Measurements from ENCODE around the gene INSC.

Gene INSC

DNA sequence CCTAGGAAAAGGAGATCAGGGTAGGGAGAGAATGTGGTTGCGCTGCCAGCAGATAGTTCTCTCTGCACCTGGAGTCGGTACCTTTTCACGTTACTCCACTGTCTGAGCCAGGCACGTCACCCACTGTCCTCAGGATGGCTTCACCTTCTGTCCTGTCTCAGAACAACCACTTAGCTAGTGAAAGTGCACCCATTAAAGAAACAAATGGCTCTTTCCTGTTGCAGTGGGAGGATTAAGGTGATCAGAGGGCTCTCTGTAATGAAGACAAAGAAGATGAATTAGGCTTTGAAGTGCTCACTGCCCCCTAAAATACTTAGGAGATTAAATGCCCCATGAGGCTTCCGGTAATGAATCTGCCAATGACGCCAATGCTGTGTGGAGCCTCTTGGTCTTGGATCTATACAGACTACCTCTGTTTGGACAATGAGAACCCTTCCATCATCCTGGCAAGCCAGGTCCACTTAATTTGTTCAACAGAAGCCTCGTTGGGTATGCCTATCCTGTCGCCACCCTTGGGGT is 113.7 kb downstream of the INSC start:
- TF ChIP-seq, protein P1, sequence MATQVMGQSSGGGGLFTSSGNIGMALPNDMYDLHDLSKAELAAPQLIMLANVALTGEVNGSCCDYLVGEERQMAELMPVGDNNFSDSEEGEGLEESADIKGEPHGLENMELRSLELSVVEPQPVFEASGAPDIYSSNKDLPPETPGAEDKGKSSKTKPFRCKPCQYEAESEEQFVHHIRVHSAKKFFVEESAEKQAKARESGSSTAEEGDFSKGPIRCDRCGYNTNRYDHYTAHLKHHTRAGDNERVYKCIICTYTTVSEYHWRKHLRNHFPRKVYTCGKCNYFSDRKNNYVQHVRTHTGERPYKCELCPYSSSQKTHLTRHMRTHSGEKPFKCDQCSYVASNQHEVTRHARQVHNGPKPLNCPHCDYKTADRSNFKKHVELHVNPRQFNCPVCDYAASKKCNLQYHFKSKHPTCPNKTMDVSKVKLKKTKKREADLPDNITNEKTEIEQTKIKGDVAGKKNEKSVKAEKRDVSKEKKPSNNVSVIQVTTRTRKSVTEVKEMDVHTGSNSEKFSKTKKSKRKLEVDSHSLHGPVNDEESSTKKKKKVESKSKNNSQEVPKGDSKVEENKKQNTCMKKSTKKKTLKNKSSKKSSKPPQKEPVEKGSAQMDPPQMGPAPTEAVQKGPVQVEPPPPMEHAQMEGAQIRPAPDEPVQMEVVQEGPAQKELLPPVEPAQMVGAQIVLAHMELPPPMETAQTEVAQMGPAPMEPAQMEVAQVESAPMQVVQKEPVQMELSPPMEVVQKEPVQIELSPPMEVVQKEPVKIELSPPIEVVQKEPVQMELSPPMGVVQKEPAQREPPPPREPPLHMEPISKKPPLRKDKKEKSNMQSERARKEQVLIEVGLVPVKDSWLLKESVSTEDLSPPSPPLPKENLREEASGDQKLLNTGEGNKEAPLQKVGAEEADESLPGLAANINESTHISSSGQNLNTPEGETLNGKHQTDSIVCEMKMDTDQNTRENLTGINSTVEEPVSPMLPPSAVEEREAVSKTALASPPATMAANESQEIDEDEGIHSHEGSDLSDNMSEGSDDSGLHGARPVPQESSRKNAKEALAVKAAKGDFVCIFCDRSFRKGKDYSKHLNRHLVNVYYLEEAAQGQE (IDR thresholded peaks at IDR 0.05; ENCODE audit: low read depth), result no peak
- TF ChIP-seq, protein P2, sequence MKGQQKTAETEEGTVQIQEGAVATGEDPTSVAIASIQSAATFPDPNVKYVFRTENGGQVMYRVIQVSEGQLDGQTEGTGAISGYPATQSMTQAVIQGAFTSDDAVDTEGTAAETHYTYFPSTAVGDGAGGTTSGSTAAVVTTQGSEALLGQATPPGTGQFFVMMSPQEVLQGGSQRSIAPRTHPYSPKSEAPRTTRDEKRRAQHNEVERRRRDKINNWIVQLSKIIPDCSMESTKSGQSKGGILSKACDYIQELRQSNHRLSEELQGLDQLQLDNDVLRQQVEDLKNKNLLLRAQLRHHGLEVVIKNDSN (IDR thresholded peaks at IDR 0.05), result no peak
- TF ChIP-seq FOXM1 (IDR thresholded peaks at IDR 0.05; ENCODE audit: borderline replicate concordance, low read depth) (no peak), TEAD4 (IDR thresholded peaks at IDR 0.05) (no peak), TAF1 (IDR thresholded peaks at IDR 0.05; ENCODE audit: low read depth) (no peak), CREB1 (IDR thresholded peaks at IDR 0.05; ENCODE audit: low read depth) (no peak), EP300 (IDR thresholded peaks at IDR 0.05; ENCODE audit: borderline replicate concordance) (no peak), ZBTB7A (IDR thresholded peaks at IDR 0.05; ENCODE audit: low read depth) (no peak), YY1 (IDR thresholded peaks at IDR 0.05; ENCODE audit: low read depth) (no peak), TCF12 (IDR thresholded peaks at IDR 0.05; ENCODE audit: low read depth) (no peak), CEBPB (IDR thresholded peaks at IDR 0.05) (no peak), RAD21 (IDR thresholded peaks at IDR 0.05; ENCODE audit: low read depth) (no peak), EGR1 (IDR thresholded peaks at IDR 0.05) (no peak), NFIC (IDR thresholded peaks at IDR 0.05) (no peak)
- TF ChIP-seq, protein P3, sequence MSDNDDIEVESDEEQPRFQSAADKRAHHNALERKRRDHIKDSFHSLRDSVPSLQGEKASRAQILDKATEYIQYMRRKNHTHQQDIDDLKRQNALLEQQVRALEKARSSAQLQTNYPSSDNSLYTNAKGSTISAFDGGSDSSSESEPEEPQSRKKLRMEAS (IDR thresholded peaks at IDR 0.05), result no peak

DNA sequence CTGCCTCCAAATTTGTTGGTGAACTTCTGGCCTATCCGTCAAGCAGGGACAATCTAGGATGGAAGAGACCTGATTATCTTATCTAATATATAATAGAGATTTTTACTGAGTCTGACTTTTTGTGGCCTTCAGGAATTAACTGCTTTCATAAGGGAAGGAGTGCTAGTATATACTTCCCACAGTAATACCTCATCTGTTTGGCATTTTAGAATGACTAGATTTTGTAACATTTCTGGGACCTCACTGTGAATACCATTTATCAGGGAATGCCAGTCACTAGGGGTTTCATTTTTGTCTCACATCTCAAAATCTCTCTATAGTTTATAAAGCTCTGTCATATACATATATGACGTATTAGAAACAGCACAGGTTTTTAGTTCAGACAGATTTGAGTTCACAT is 114.3 kb downstream of the INSC start:
- TF ChIP-seq TAF1 (IDR thresholded peaks at IDR 0.05; ENCODE audit: low read depth), result no peak
- no peak for TF ChIP-seq ZBTB7A (IDR thresholded peaks at IDR 0.05; ENCODE audit: low read depth)
- no peak for TF ChIP-seq RAD21 (IDR thresholded peaks at IDR 0.05; ENCODE audit: low read depth)
- no peak for TF ChIP-seq FOXM1 (IDR thresholded peaks at IDR 0.05; ENCODE audit: borderline replicate concordance, low read depth)
- TF ChIP-seq YY1 (IDR thresholded peaks at IDR 0.05; ENCODE audit: low read depth), result no peak
- no peak for TF ChIP-seq NFIC (IDR thresholded peaks at IDR 0.05)
- TF ChIP-seq CREB1 (IDR thresholded peaks at IDR 0.05; ENCODE audit: low read depth), result no peak
- TF ChIP-seq, protein P1 (IDR thresholded peaks at IDR 0.05; ENCODE audit: low read depth), result no peak
- TF ChIP-seq, protein P3 (IDR thresholded peaks at IDR 0.05), result no peak
- TF ChIP-seq TCF12 (IDR thresholded peaks at IDR 0.05; ENCODE audit: low read depth), result no peak
- TF ChIP-seq EGR1 (IDR thresholded peaks at IDR 0.05), result no peak
- TF ChIP-seq TEAD4 (IDR thresholded peaks at IDR 0.05), result no peak
- TF ChIP-seq, protein P2 (IDR thresholded peaks at IDR 0.05), result no peak
- no peak for TF ChIP-seq EP300 (IDR thresholded peaks at IDR 0.05; ENCODE audit: borderline replicate concordance)
- no peak for TF ChIP-seq CEBPB (IDR thresholded peaks at IDR 0.05)

DNA sequence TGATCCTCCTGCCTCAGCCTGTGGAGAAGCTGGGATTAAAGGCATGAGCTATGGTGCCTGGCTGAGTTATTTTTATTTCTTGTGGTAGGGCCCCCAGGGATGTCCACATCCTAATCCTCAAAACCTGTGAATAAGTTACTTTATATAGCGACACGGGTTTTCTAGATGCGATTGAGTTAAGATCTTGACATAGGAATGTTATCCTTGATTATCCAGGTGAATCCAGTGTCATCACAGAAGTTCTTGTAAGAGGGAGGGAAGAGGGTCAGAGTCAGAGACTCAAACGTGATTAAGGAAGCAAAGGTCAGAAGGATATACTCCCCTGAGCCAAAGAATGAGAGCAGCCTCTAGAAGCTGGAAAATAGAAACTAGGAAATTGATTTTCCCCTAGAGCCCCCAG is 117.8 kb downstream of the INSC start:
- TF ChIP-seq EP300 (IDR thresholded peaks at IDR 0.05; ENCODE audit: borderline replicate concordance), result no peak
- no peak for TF ChIP-seq NFIC (IDR thresholded peaks at IDR 0.05)
- no peak for TF ChIP-seq TEAD4 (IDR thresholded peaks at IDR 0.05)
- no peak for TF ChIP-seq RAD21 (IDR thresholded peaks at IDR 0.05; ENCODE audit: low read depth)
- TF ChIP-seq, protein P1 (IDR thresholded peaks at IDR 0.05; ENCODE audit: low read depth), result no peak
- TF ChIP-seq ZBTB7A (IDR thresholded peaks at IDR 0.05; ENCODE audit: low read depth), result no peak
- TF ChIP-seq FOXM1 (IDR thresholded peaks at IDR 0.05; ENCODE audit: borderline replicate concordance, low read depth), result no peak
- no peak for TF ChIP-seq CREB1 (IDR thresholded peaks at IDR 0.05; ENCODE audit: low read depth)
- TF ChIP-seq, protein P3 (IDR thresholded peaks at IDR 0.05), result no peak
- TF ChIP-seq EGR1 (IDR thresholded peaks at IDR 0.05), result no peak
- no peak for TF ChIP-seq CEBPB (IDR thresholded peaks at IDR 0.05)
- no peak for TF ChIP-seq YY1 (IDR thresholded peaks at IDR 0.05; ENCODE audit: low read depth)
- no peak for TF ChIP-seq TAF1 (IDR thresholded peaks at IDR 0.05; ENCODE audit: low read depth)
- no peak for TF ChIP-seq TCF12 (IDR thresholded peaks at IDR 0.05; ENCODE audit: low read depth)
- TF ChIP-seq, protein P2 (IDR thresholded peaks at IDR 0.05), result no peak
